ENCODE measurements around the gene SLC5A1.

The SLC5A1 gene

DNA sequence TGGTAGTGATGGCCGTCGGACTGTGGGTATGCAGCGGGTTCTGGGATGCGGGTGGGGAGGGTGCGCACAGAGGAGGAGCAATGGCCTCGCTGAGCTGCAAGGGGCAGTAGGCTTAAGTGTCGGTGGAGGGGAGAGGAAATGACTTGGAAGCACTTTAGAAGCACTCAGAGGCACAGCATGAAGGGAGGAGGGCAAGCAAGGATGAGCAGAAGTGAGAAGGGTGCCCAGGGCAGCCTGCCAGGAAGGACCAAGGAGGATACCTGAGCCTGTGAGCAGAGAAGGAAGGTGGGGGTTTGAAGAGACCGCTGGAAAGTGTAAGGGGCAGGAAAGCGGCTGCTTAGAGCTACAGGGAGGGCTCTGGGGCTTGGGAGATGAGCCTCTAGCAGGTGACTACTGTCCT, 330 bp downstream of the SLC5A1 start:
- TF ChIP-seq TCF12 (IDR thresholded peaks at IDR 0.05; ENCODE audit: low read depth): no peak
- TF ChIP-seq CEBPB (IDR thresholded peaks at IDR 0.05): no peak
- no peak for TF ChIP-seq CREB1 (IDR thresholded peaks at IDR 0.05; ENCODE audit: low read depth)
- TF ChIP-seq YY1 (IDR thresholded peaks at IDR 0.05; ENCODE audit: low read depth): no peak
- TF ChIP-seq MAX (IDR thresholded peaks at IDR 0.05): no peak
- no peak for TF ChIP-seq TEAD4 (IDR thresholded peaks at IDR 0.05)
- no peak for TF ChIP-seq EP300 (IDR thresholded peaks at IDR 0.05; ENCODE audit: borderline replicate concordance)
- no peak for TF ChIP-seq ZBTB7A (IDR thresholded peaks at IDR 0.05; ENCODE audit: low read depth)

- TF ChIP-seq USF1 (IDR thresholded peaks at IDR 0.05) (no peak), NFIC (IDR thresholded peaks at IDR 0.05) (no peak), ZBTB7A (IDR thresholded peaks at IDR 0.05; ENCODE audit: low read depth) (no peak), YY1 (IDR thresholded peaks at IDR 0.05; ENCODE audit: low read depth) (no peak)
Observed at GRCh38 chr22:32044477-32044876, 1.4 kb downstream of the SLC5A1 start.

GRCh38 chr22:32044913-32045312, 1.9 kb downstream of the SLC5A1 start:
- no peak for TF ChIP-seq USF1 (IDR thresholded peaks at IDR 0.05)
- TF ChIP-seq TCF12 (IDR thresholded peaks at IDR 0.05; ENCODE audit: low read depth): no peak
- no peak for TF ChIP-seq CREB1 (IDR thresholded peaks at IDR 0.05; ENCODE audit: low read depth)
- TF ChIP-seq FOXM1 (IDR thresholded peaks at IDR 0.05; ENCODE audit: borderline replicate concordance, low read depth): no peak
- no peak for TF ChIP-seq RAD21 (IDR thresholded peaks at IDR 0.05; ENCODE audit: low read depth)
- TF ChIP-seq ZBTB7A (IDR thresholded peaks at IDR 0.05; ENCODE audit: low read depth): no peak
- TF ChIP-seq EP300 (IDR thresholded peaks at IDR 0.05; ENCODE audit: borderline replicate concordance): no peak
- no peak for TF ChIP-seq YY1 (IDR thresholded peaks at IDR 0.05; ENCODE audit: low read depth)
- no peak for TF ChIP-seq NFIC (IDR thresholded peaks at IDR 0.05)
- no peak for TF ChIP-seq MAX (IDR thresholded peaks at IDR 0.05)
- no peak for TF ChIP-seq TAF1 (IDR thresholded peaks at IDR 0.05; ENCODE audit: low read depth)
- no peak for TF ChIP-seq EGR1 (IDR thresholded peaks at IDR 0.05)
- no peak for TF ChIP-seq REST (IDR thresholded peaks at IDR 0.05; ENCODE audit: low read depth)
- TF ChIP-seq CEBPB (IDR thresholded peaks at IDR 0.05): no peak

DNA sequence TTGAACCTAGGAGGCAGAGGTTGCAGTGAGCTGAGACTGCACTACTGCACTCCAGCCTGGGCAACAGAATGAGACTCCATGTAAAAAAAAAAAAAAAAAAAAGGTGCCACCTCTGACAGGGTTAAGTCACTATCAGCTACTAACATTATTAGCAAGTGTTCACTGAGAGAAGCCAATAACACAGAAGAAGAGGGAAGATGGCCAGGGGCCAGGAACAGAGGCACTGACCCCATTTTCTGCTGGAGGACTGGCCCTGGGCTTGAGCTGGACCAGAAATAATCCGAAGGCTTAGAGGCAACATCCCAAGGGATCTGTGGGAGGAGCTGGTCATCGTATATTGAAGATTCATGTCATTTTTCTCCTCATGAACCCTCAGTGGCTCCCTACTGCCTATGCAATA, 5.0 kb downstream of the SLC5A1 start:
- no peak for TF ChIP-seq CEBPB (IDR thresholded peaks at IDR 0.05)
- no peak for TF ChIP-seq USF1 (IDR thresholded peaks at IDR 0.05)
- no peak for TF ChIP-seq YY1 (IDR thresholded peaks at IDR 0.05; ENCODE audit: low read depth)
- no peak for TF ChIP-seq TAF1 (IDR thresholded peaks at IDR 0.05; ENCODE audit: low read depth)
- no peak for TF ChIP-seq MAX (IDR thresholded peaks at IDR 0.05)
- TF ChIP-seq CREB1 (IDR thresholded peaks at IDR 0.05; ENCODE audit: low read depth): no peak
- TF ChIP-seq EP300 (IDR thresholded peaks at IDR 0.05; ENCODE audit: borderline replicate concordance): no peak
- no peak for TF ChIP-seq RAD21 (IDR thresholded peaks at IDR 0.05; ENCODE audit: low read depth)
- TF ChIP-seq ZBTB7A (IDR thresholded peaks at IDR 0.05; ENCODE audit: low read depth): no peak
- no peak for TF ChIP-seq NFIC (IDR thresholded peaks at IDR 0.05)
- TF ChIP-seq FOXM1 (IDR thresholded peaks at IDR 0.05; ENCODE audit: borderline replicate concordance, low read depth): no peak
- TF ChIP-seq TCF12 (IDR thresholded peaks at IDR 0.05; ENCODE audit: low read depth): no peak
- no peak for TF ChIP-seq REST (IDR thresholded peaks at IDR 0.05; ENCODE audit: low read depth)
- no peak for TF ChIP-seq TEAD4 (IDR thresholded peaks at IDR 0.05)
- no peak for TF ChIP-seq EGR1 (IDR thresholded peaks at IDR 0.05)

DNA sequence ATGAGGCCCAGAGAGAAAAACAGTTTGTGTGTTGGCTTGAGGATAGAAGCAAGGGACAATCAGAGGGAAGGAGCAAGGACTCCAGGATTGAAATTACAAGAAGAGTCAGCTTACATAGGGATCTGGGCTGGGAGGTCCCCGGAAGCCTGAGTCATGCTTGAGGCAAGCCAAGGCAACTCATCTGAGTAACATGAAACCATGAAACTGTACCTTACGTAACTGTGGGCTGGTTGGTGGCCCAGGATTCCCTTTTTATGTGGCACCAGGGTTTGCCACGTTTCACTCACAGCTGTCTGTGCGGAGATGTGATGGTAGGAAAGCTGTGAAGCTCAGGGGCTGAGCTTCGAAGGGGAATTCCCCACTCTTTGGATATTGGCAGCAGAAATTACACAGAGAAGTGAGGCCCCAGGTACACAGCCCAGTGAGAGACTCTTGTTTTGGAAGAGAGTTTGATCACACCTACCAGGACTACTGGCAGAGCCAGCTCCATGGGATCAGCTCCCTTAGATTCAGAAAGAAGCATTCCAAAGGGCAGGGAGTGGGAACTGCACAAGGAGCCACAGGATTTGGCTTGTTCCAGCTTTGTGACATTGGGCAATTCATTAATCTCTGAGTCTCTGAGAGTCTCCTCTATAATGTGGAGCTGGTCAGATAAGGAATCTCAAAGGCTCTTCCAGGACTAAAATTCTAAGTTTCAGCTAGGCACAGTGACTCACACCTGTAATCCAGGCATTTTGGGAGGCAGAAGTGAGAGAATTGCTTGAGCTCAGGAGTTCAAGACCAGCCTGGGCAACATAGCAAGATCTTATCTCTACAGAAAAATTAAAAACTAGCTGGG, 7.8 kb downstream of the SLC5A1 start:
- TF ChIP-seq ZBTB7A (IDR thresholded peaks at IDR 0.05; ENCODE audit: low read depth): no peak
- no peak for TF ChIP-seq EGR1 (IDR thresholded peaks at IDR 0.05)
- TF ChIP-seq REST (IDR thresholded peaks at IDR 0.05; ENCODE audit: low read depth): no peak
- no peak for TF ChIP-seq TEAD4 (IDR thresholded peaks at IDR 0.05)
- TF ChIP-seq RAD21 (IDR thresholded peaks at IDR 0.05; ENCODE audit: low read depth): peak; percentile 12; the same call in 1 of the 2 replicates
- peak; percentile 35; the same call in 1 of the 2 replicates for TF ChIP-seq TCF12 (IDR thresholded peaks at IDR 0.05; ENCODE audit: low read depth)
- TF ChIP-seq FOXM1 (IDR thresholded peaks at IDR 0.05; ENCODE audit: borderline replicate concordance, low read depth): no peak
- TF ChIP-seq YY1 (IDR thresholded peaks at IDR 0.05; ENCODE audit: low read depth): no peak
- no peak for TF ChIP-seq TAF1 (IDR thresholded peaks at IDR 0.05; ENCODE audit: low read depth)
- peak; percentile 39; the same call in 1 of the 2 replicates for TF ChIP-seq EP300 (IDR thresholded peaks at IDR 0.05; ENCODE audit: borderline replicate concordance)
- TF ChIP-seq CREB1 (IDR thresholded peaks at IDR 0.05; ENCODE audit: low read depth): no peak
- TF ChIP-seq MAX (IDR thresholded peaks at IDR 0.05): peak; percentile 80
- peak; percentile 39 for TF ChIP-seq NFIC (IDR thresholded peaks at IDR 0.05)
- TF ChIP-seq CEBPB (IDR thresholded peaks at IDR 0.05): peak; percentile 89

Measured in Ishikawa (cell line).